Measurements from ENCODE around the gene NIFK. TPM values are rescaled to one million over a fixed set of nuclear protein-coding genes. Genes with fewer than 3 reads are reported as not detected.
A peak's percentile ranks its signal among the peaks of the same experiment; 100 is the strongest.

Gene NIFK
- total and polyA plus RNA-seq, 2 of the 4 experiments (the other 2 are of a cell fraction), result 19.5 to 24.3 TPM

- peak overlapping the region; percentile 60; the same call in 1 of the 2 replicates for H3K27ac ChIP-seq (ENCODE audit: insufficient read depth, low read length)
- peaks cover 10% of the 10 kb centered on the region for H3K4me1 ChIP-seq (ENCODE audit: control insufficient read depth, insufficient read depth, low read length)
- intact Hi-C loops (cut with micrococcal nuclease) (no loop called here), dilution Hi-C loops (cut with HindIII; ENCODE audit: low sequenced_read_pairs, unreplicated experiment) (no loop called here), in situ Hi-C loops (cut with MboI; ENCODE audit: low sequenced_read_pairs) (no loop called here)
- peak; percentile 82 for ATAC-seq (ENCODE audit: low read depth)
- H2AK5ac ChIP-seq (ENCODE audit: low read depth, low read length), result peak overlapping the region; percentile 81
- WGBS, 2 experiments (ENCODE audit: extremely low coverage in 2 of 2, insufficient read length in 1 of 2), result no CpG with 5 or more reads among the region's 7 CpGs
- peak overlapping the region; percentile 39 for H3K23ac ChIP-seq (ENCODE audit: low read depth, low read length)
- H2BK5ac ChIP-seq (ENCODE audit: low read depth, low read length, poor library complexity, severe bottlenecking), result peak overlapping the region; percentile 48
- peak overlapping the region; percentile 88; the same call in 2 of the 3 replicates for H2BK15ac ChIP-seq (ENCODE audit: low read depth, low read length)
- H2AFZ ChIP-seq (replicated peaks; ENCODE audit: low read length, poor library complexity), result peak overlapping the region; percentile 52
- no peak overlapping the region; the same call in 1 of the 2 replicates for H3K9ac ChIP-seq (ENCODE audit: low read depth, low read length)
- BruUV-seq (replicated peaks), result no TSS peak
- peak overlapping the region; percentile 46 for H3K18ac ChIP-seq (ENCODE audit: low read depth, low read length)
- no peaks in the 10 kb centered on the region for H3K36me3 ChIP-seq (ENCODE audit: control insufficient read depth, insufficient read depth, low read length)
- H3K56ac ChIP-seq (ENCODE audit: extremely low read depth, insufficient read depth, low read length), result peak overlapping the region; percentile 33
- peak overlapping the region; percentile 84 for H2BK120ac ChIP-seq (ENCODE audit: low read depth, low read length)
- H3K9me3 ChIP-seq (ENCODE audit: control insufficient read depth, insufficient read depth, low read length), result no peaks in the 10 kb centered on the region
- peaks cover 10% of the 10 kb centered on the region for H3K9me1 ChIP-seq (ENCODE audit: insufficient read depth, low read length)
- peak overlapping the region; percentile 85 for H2BK20ac ChIP-seq (ENCODE audit: low read depth, low read length)
- peak overlapping the region; percentile 90 for H4K91ac ChIP-seq (ENCODE audit: insufficient read depth, low read depth, low read length)
- no peak overlapping the region for H3K4me3 ChIP-seq (ENCODE audit: insufficient read depth, low read depth, low read length)
- H4K5ac ChIP-seq (ENCODE audit: low read depth, low read length), result peak overlapping the region; percentile 89
- ChIA-PET CTCF (interaction anchor here (1.9 kb wide), 1 partner anchor 180 kb away, joined by 5 read pairs; the partner anchor contains the start of gene RNU4ATAC), POLR2A (ENCODE audit: unreplicated experiment) (no interaction called here)
- no peaks in the 10 kb centered on the region for H3K79me1 ChIP-seq (ENCODE audit: low read depth in 1 of 2, low read length in 2 of 2)
- H3K4ac ChIP-seq (ENCODE audit: low read depth, low read length), result peak overlapping the region; percentile 78
- DNase-seq, result no peak
- TF ChIP-seq MXI1 (IDR thresholded peaks at IDR 0.05; ENCODE audit: borderline replicate concordance, low read depth, low read length) (no peak), POLR2A (IDR thresholded peaks at IDR 0.05; ENCODE audit: low read depth, low read length) (no peak), CHD1 (IDR thresholded peaks at IDR 0.05; ENCODE audit: low read depth, low read length) (no peak), NFE2L2 (IDR thresholded peaks at IDR 0.05; ENCODE audit: low read depth, low read length) (no peak), ELK1 (IDR thresholded peaks at IDR 0.05; ENCODE audit: borderline replicate concordance, low read depth, low read length) (no peak), BHLHE40 (IDR thresholded peaks at IDR 0.05; ENCODE audit: low read depth, low read length) (no peak), RCOR1 (IDR thresholded peaks at IDR 0.05; ENCODE audit: insufficient replicate concordance, low read length) (no peak), SMC3 (IDR thresholded peaks at IDR 0.05; ENCODE audit: low read depth, low read length) (no peak)
- H2AK9ac ChIP-seq (replicated peaks; ENCODE audit: low read depth, low read length, poor library complexity), result peak overlapping the region; percentile 37
- H3K14ac ChIP-seq (replicated peaks; ENCODE audit: low read depth, low read length), result peak overlapping the region; percentile 90
- peak overlapping the region; percentile 54 to 85 for H4K8ac ChIP-seq (ENCODE audit: low read depth in 2 of 2, low read length in 2 of 2)
- H3K4me2 ChIP-seq (ENCODE audit: low read depth, low read length), result peak overlapping the region; percentile 69
- H4K20me1 ChIP-seq (ENCODE audit: insufficient read depth, low read length), result no peaks in the 10 kb centered on the region
- H3K27me3 ChIP-seq (ENCODE audit: control insufficient read depth, insufficient read depth, low read length), result no peaks in the 10 kb centered on the region
These were observed 26.1 kb downstream of the NIFK start for GRCh38 chr2:121710470-121711170.
